ENCODE data around the gene MST1R.

DNA sequence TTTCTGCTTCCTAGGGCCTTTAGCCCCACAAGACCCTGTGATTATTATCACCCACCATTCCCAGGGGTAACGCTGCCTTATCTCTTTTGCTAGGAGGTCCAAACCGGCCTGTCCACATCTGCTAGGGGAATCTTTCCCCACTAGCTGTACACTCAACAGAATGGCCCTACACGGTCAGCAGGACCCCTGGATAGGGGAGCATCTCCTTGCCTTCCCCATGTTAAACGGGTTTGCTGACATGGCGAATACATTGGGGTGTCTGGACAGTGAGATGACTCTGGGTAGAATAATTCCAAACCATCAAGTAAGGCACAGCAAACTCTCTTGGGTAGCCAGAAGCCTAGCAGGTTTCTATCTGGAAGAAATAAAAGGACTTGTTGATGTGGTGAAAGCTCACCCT is 48.0 kb downstream of the MST1R start:
- no peak for TF ChIP-seq CTCF (conservative IDR thresholded peaks at IDR 0.05; ENCODE audit: low read length)
- no peak for TF ChIP-seq EZH2phosphoT487 (IDR thresholded peaks at IDR 0.05; ENCODE audit: borderline replicate concordance, low read depth, low read length)
